Stimulated activated CD4-positive, alpha-beta T cell treated with anti-CD3 and anti-CD28 coated beads, Interleukin-4, amount 100 ng/mL, for 24 hours (primary cell): ENCODE measurements around the gene CGB3.

ENCODE experiments used
- DNase-seq: peaks from one replicate; pipeline ENCODE4 v3.0.0-alpha.2; 2020

Gene CGB3

GRCh38 chr19:48982280-48982679 is 41.9 kb downstream of the CGB3 start:
- DNase-seq: no peak

- no peak for DNase-seq
These were observed 47.1 kb downstream of the CGB3 start for GRCh38 chr19:48977061-48977460.

GRCh38 chr19:48975947-48976847 is 47.9 kb downstream of the CGB3 start:
- DNase-seq: no peak
